GM21529 (cell line): ENCODE measurements around the gene TFEB.
"Not testable (repeated sequence)": the region's sequence is repeated elsewhere in the genome, so short reads cannot be mapped to it uniquely, and the experiment has no call there.

Source experiments
- ATAC-seq: cut with Tn5 transposase; IDR thresholded peaks from one replicate; pipeline ENCODE4 v1.9.1; 2021; ENCODE audit not compliant: unreplicated experiment

TFEB gene

DNA sequence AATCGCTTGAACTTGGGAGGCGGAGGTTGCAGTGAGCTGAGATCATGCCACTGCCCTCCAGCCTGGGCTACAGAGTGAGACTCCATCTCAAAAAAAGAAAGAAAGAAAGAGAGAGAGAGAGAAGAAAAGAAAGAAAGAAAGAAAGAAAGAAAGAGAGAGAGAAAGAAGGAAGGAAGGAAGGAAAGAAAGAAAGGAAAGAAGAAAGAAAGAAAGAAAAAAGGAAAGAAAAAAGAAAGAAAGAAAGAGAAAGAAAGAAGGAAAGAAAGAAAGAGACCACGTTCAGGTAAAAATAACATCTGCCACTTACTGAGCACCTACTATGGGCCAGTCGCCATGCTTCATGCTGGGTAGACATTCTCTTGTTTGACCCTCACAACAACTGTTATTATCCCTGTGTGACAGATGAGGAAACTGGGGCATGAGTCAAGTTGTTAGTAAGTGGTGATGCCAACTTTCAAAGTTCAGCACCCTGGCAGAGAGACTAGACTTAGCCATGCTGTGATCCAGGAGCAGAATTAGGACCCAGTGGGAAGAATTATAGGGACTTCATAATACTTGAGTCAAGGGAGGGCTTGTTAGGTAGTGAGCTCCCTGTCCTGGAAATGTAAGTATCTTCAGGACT, 30.7 kb upstream of the TFEB start:
- ATAC-seq = not testable (repeated sequence)

DNA sequence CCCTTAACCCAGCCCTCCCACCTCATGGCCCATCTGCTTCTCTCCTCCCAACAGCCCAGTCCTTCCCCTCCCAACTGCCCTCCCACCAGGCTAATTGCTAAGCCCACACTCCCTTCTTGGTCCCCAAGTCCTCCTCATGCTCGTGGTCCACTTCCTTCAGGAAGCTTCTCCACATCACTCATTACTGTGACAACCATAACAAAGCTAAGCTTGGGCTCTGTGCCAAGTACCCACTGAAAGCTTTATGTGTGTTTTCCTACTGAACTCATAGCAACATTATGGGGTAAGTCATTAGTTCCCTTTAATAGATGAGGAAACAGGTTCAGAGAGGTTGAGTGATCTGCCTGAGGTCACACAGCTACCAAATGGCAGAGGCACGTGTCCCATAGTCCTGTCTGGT, 28.1 kb upstream of the TFEB start:
- ATAC-seq = no peak

DNA sequence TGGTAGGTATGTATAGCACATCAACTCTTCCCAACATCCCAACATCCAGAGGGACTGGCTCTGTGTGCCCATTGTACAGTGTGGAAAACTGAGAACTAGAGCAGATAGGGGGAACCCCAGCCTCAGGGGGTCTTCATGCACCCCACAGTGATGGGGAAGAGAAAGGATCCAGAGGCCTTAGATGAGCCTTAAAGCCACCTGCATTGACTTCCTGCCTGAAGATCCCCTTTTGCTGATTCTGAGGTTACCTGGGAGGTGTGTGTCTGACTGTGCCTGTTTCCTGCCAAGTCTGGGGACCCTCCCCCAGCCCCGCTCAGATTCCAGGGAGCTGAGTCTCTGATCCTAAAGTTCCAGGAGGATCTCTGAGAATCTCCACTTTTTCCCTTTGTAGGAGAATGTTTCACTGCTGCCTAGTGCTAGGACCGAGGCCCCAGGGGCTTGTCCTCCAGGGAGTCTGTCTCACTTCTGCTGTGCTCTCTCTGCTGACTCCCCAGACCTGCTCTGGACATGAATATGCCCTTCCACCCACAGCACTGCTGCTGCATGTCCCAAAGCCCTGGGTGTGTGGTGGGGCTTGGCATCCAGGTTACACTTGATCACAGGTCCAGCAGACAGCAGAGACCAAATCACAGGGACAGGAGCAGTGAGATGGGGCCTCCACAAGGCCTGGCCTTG, 24.6 kb upstream of the TFEB start:
- no peak for ATAC-seq

DNA sequence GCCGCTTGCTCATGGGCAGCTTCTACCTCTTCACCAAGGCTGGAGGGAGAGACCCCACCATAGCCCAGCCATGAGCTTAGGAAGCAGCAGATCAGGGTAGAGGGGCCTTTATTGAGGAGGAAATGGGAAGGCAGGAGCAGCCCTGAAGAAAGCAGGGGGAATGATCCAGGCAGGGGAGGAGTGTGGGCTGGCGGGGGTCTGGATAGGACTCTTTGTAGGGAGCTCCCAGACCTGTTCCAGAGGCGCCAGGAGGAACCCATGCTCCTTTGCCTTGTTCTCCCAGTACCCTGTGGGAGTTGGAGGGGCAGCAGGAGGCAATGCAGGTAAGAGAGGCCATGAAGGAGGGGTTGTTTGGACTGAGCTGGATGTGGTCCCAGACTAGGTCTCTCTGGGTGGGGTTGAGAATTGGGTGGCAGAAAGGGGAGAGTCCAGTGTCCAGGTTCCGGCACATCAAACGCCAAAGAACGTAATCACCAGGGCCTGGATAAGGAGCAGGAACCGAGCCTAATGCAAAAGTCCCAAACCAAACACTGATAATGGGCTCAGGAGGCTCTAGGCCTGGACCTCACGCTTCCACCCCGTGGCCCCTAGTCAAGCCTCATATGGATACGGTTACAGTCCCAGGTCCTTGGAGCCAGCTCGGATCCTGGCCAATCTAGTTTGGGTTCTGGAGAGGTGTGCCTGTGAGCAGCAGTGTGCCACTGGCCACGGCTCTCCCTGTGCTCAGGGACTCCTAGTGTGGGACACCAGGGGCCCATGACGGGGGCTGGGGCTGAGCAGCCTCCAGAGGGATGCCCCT, 23.9 kb upstream of the TFEB start:
- ATAC-seq = no peak

GRCh38 chr6:41758641-41759035, 23.2 kb upstream of the TFEB start:
- no peak for ATAC-seq

GRCh38 chr6:41757931-41758640, 22.7 kb upstream of the TFEB start:
- ATAC-seq = no peak

GRCh38 chr6:41757271-41757670, 21.9 kb upstream of the TFEB start:
- ATAC-seq = no peak

- ATAC-seq = no peak
These were observed 20.9 kb upstream of the TFEB start for GRCh38 chr6:41756354-41756753.

DNA sequence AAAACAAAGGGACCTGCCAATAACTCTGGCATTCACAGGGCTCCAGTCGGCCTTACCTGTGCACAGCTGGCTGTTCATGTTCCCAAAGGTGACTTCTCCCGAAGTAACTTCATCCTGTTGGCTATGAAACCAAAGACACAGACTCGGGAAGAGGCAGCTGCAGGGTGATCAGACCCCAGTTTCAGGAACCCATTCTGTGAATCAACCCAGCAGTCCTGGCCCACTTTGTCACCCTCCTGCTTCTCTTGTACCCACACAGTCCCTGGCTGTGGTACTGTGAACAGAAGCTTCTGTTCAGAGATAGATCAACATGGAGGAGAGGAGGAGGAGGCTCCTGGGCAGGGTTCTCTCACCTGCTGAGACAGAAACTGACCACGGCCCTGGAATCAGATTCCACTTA, 20.5 kb upstream of the TFEB start:
- no peak for ATAC-seq

- ATAC-seq = no peak
These were observed 15.0 kb upstream of the TFEB start for GRCh38 chr6:41750374-41750773.

DNA sequence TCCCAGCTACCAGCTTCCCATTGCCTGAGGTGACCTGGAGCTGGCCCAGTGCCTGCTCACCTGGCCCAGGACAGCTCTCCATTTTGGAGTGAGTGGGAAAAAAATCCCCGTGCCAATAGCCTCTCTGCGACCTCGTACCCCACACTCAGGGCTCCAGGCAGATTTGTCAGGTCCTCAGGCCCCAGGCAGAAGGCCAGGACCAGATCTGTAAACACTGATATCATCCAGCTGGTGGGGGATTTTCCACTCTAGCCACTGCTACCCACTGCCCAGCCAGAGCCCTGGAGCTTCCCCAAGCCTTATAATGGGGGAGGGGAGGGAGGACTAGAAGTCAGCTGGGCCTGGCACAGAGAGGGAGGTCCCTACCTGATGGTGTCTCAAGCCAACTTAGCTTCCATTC, 13.1 kb upstream of the TFEB start:
- ATAC-seq = no peak

DNA sequence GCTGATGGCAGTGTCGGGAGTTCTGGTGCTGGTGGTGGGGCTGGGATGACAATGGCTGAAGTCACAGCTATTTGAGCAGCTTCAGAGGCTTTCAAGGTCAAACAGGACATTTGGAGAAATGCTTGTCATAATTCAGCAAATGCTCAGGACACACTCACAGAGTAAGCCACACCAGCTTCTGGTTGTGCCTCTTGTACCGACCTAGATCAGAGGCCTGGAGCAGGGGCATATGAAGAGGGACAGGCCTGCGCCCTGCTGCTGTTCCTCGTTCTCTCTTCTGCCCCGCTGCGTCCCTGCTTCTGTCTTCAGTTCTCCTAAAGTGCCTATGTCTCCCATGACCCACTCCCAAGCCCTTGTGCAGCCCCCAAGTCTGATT, 12.7 kb upstream of the TFEB start:
- ATAC-seq = no peak

DNA sequence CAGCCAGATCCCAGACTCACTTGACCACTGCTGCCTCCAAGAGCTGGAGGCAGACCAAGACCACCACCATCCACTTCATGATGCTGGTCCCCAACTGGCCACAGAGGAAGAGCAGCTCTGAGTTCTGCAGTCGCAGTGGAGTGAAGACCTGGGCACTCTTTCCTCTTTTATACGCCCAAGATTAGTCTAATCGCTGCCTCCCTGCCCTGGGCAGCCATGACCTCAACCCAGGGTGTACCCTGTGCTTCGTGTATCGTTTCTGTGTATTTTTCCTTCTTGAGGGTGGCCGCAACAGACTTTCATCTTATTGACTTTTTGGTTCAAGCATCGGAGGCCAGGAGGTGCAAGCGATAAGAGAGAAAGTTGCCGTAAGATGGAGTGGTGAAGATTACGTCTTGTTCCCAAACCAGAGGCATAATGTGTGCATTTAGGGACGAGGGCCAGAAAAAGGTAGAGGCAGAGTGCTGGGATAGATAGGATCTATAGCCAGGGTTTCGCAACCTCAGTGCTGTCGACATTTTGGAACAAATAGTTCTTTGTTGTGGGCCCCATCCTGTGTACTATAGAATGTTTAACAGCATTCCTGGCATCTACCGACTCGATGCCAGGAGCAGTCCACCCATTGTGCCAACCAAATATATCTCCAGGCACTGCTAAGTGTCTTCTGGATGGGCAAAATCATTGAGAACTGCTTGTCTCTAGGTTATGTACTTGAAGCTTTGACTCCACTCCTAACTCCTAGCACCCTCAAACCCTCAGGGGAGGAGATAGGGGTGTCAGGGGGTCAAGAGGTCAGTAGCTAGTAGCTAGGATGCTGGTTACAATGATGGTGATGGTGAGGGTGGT, 12.1 kb upstream of the TFEB start, which contains the start of gene PGC:
PGC (minus strand) TSS at position 142 of the 846 bp plus-strand sequence; CDS start at position 79, 63 bp downstream.
- no peak for ATAC-seq

- ATAC-seq = no peak
These were observed 10.7 kb upstream of the TFEB start for GRCh38 chr6:41746107-41746506.

DNA sequence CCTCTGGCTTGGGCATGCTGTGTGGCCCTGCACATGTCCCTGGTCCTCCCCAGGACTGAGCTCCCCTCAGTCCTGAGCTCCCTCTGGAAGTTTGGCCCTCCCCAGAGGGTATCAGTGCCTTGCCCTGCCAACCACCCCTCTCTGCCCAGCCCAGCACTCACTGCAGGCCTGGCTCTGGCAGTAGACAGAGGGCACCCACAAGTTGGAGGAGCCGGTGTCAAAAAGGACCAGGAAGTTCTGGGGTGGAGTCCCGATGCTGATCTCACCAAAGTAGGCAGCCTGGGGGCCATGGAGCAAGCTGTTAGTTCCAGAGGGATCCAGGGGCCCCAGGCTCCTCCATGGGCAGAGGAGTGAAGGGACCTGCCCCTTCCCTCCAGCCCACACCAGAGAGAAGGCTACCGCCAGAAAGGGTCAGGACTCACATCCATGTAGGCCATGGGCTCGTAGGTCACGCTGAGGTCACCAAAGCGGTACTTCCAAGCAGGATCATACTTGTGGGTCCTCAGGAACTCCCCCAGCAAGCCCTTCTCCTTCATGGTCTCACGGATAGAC, 8.9 kb upstream of the TFEB start:
- no peak for ATAC-seq

- ATAC-seq = no peak
These were observed 8.2 kb upstream of the TFEB start for GRCh38 chr6:41743406-41744235.

DNA sequence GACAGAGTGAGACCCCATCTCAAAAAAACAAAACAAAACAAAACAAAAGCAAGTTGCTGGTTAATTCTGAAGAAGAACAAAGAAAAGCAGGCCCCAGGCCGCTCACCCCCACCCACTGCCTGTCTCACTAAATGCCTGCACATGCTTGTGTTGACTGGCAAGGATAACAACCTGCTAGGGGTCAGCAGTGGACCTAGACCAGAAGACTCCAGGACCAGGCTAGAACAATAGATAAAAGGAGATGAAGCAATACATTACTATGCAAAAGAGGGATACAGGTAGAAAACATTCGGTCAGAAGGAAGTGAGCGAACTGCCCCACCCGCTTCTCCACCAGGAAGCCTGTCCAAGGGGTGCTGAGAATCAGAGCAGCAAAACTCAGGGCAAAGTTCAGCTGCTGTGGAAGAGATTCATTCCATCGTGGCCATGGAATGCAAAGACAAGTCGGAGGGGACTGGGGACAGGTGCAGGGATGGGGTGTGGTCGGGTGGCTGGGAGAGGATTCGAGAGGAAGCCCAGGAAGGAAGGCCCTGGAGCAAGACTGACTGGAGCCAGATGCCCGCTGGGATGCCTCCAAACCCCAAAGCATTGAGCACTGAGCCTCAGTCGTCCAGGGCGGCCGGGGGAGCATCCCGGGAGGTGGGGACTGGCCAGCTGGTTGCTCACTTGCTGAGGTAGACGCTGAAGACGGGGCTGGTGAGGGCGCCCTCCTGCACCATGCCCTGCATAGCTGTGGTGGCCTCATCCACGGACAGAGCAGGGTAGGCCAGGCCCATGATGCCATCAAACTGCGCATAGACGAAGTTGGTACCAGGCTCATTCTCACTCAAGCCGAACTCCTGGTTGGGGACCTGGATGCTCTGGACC, 6.5 kb upstream of the TFEB start:
- no peak for ATAC-seq

DNA sequence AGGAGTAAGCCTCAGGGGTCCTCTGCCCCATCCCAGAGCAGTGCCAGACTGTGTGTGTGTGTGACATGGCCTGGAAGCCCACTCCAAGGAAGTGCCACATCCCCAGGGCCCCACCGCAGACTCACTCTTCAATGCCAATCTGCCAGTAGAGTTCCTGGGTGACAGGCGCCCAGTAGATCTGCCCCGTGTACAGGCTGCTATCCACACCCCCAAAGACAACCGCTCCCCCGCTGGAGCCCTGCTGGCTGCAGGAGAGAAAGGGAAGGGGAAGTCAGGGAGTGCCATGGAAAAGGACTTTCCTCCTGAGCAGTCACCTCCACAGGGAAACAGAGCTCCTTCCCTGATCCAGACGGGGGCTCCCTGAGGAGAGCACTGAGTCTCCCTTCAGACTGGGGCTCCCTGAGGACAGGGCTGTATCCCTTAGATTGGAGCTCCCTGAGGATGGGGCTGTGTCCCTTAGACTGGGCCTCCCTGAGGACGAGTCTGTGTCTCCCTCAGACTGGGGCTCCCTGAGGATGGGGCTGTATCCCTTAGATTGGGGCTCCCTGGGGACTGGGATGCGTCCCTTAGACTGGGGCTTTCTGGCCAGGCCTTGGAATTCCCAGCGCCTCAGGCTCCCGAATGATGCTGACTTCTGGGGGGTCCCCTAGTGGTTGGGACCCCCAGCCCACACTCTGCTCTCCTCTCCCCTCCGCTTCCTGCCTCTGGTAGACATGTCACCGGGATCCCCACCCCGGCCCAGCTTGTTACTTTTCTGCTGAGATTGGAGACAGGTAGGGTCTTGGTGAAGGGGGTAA, 5.2 kb upstream of the TFEB start:
- ATAC-seq = no peak
